Measurements from ENCODE around the gene KIFC3. TPM values are rescaled to one million over a fixed set of nuclear protein-coding genes. Genes with fewer than 3 reads are reported as not detected.
"Not testable (repeated sequence)": the region's sequence is repeated elsewhere in the genome, so short reads cannot be mapped to it uniquely, and the experiment has no call there.

Gene KIFC3
- total and polyA plus RNA-seq, 2 donors (not counting 1 experiment from before 2014, with no cell fraction given): 13.8 to 44.9 TPM

DNA sequence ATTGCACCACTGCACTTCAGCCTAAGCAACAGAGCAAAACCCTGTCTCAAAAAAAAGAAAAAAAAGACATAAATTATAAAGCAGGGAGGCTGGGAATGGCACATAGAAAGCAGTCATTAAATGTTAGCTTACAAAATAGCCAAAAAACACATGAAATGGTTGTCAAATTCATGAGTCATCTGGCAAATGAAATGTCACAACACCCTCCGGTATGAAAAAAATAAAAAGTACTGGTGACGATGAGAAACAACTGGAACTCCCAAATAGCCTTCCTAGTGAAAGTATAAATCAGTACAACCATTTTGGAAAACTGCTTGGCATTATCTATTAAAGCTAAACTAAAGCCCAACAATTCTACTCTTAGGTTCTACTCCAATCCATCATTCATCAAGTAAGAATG lies 70.3 kb downstream of the KIFC3 start:
- DNase-seq (ENCODE audit: low read depth in 2 of 2): peak in 1 of 2 donors; percentile 74
- Histone ChIP-seq H3K9ac (ENCODE audit: insufficient read depth, low read length) (no peak overlapping the region), H3K4me2 (ENCODE audit: extremely low read depth, insufficient read depth, low read length) (no peak overlapping the region), H3K27ac (ENCODE audit: insufficient read depth, low read length) (no peak overlapping the region), H3K4me1 (ENCODE audit: control insufficient read depth, extremely low read depth, insufficient read depth, low read length) (peaks cover 7% of the 10 kb centered on the region), H3K27me3 (ENCODE audit: control insufficient read depth, insufficient read depth, low read length) (no peaks in the 10 kb centered on the region), H4K20me1 (ENCODE audit: control insufficient read depth, extremely low read depth, insufficient read depth, low read length) (no peaks in the 10 kb centered on the region), H3K79me2 (ENCODE audit: control insufficient read depth, insufficient read depth, low read length) (peaks cover 1% of the 10 kb centered on the region), H3K9me3 (ENCODE audit: control insufficient read depth, insufficient read depth, low read depth, low read length) (no peaks in the 10 kb centered on the region), H2AFZ (ENCODE audit: low read length) (no peak overlapping the region), H3K36me3 (ENCODE audit: control insufficient read depth, insufficient read depth, low read length) (no peaks in the 10 kb centered on the region), H3K4me3 (replicated peaks in 1 of 4; ENCODE audit: control extremely low read depth in 1 of 4, insufficient read depth in 1 of 4, low read depth in 3 of 4, low read length in 4 of 4) (no peak overlapping the region)
- TF ChIP-seq, protein P1, sequence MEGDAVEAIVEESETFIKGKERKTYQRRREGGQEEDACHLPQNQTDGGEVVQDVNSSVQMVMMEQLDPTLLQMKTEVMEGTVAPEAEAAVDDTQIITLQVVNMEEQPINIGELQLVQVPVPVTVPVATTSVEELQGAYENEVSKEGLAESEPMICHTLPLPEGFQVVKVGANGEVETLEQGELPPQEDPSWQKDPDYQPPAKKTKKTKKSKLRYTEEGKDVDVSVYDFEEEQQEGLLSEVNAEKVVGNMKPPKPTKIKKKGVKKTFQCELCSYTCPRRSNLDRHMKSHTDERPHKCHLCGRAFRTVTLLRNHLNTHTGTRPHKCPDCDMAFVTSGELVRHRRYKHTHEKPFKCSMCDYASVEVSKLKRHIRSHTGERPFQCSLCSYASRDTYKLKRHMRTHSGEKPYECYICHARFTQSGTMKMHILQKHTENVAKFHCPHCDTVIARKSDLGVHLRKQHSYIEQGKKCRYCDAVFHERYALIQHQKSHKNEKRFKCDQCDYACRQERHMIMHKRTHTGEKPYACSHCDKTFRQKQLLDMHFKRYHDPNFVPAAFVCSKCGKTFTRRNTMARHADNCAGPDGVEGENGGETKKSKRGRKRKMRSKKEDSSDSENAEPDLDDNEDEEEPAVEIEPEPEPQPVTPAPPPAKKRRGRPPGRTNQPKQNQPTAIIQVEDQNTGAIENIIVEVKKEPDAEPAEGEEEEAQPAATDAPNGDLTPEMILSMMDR (conservative IDR thresholded peaks at IDR 0.05 in 1 of 2, IDR thresholded peaks at IDR 0.05 in 1 of 2; ENCODE audit: low read depth in 1 of 2, low read length in 2 of 2): no peak
- TF ChIP-seq EZH2 (IDR thresholded peaks at IDR 0.05; ENCODE audit: low read length, missing control alignments): no peak

DNA sequence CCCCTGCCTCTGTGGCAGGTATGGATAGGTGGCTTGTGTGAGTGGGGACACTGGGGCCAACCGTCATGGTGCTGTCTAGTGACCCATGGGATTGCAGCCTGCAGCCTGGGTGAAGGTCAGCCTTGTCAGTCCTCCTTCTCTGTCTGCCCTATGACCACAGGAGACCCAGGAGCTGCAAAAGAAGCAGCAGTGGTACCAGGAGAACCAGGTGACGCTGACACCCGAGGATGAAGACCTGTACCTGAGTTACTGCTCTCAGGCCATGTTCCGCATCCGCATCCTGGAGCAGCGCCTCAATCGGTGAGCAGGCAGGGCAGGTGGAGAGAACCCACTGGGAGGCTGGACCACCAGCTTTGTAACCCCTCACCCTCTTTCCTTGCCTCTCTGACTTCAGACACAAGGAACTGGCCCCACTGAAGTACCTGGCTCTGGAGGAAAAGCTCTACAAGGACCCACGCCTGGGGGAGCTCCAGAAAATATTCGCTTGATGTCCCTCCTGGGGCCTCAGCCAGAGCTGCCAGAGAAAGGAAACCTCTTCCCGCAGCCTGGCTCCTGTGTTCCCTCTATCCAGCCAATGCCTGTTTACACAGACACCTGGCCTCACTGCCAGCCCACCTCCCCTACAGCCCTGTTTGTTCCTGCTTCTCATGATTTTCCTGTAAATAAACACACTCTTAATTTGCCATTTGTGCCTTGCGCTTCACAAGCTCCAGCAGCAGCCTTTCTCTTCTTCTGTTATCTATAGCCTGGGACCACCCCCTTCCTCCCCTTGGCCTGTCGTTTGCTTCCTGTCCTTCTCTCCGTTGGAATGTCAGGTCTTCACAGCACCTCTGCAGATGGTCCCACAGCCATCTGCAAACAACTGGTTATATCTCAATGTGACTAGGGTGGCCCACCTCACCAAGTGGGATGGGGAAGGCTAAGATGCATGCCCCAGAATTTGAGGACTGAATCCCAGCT lies 71.2 kb downstream of the KIFC3 start:
- Histone ChIP-seq H3K27ac (ENCODE audit: insufficient read depth, low read length) (no peak overlapping the region), H3K9ac (ENCODE audit: insufficient read depth, low read length) (no peak overlapping the region), H3K4me3 (replicated peaks in 1 of 4; ENCODE audit: control extremely low read depth in 1 of 4, insufficient read depth in 1 of 4, low read depth in 3 of 4, low read length in 4 of 4) (no peak overlapping the region), H3K79me2 (ENCODE audit: control insufficient read depth, insufficient read depth, low read length) (peaks cover 1% of the 10 kb centered on the region), H2AFZ (ENCODE audit: low read length) (no peak overlapping the region), H3K27me3 (ENCODE audit: control insufficient read depth, insufficient read depth, low read length) (no peaks in the 10 kb centered on the region), H3K9me3 (ENCODE audit: control insufficient read depth, insufficient read depth, low read depth, low read length) (no peaks in the 10 kb centered on the region), H3K4me1 (ENCODE audit: control insufficient read depth, extremely low read depth, insufficient read depth, low read length) (no peaks in the 10 kb centered on the region), H3K36me3 (ENCODE audit: control insufficient read depth, insufficient read depth, low read length) (no peaks in the 10 kb centered on the region), H4K20me1 (ENCODE audit: control insufficient read depth, extremely low read depth, insufficient read depth, low read length) (no peaks in the 10 kb centered on the region), H3K4me2 (ENCODE audit: extremely low read depth, insufficient read depth, low read length) (no peak overlapping the region)
- no peak for TF ChIP-seq EZH2 (IDR thresholded peaks at IDR 0.05; ENCODE audit: low read length, missing control alignments)
- TF ChIP-seq, protein P1 (conservative IDR thresholded peaks at IDR 0.05 in 1 of 2, IDR thresholded peaks at IDR 0.05 in 1 of 2; ENCODE audit: low read depth in 1 of 2, low read length in 2 of 2): no peak
- DNase-seq (ENCODE audit: low read depth in 2 of 2): no peak

DNA sequence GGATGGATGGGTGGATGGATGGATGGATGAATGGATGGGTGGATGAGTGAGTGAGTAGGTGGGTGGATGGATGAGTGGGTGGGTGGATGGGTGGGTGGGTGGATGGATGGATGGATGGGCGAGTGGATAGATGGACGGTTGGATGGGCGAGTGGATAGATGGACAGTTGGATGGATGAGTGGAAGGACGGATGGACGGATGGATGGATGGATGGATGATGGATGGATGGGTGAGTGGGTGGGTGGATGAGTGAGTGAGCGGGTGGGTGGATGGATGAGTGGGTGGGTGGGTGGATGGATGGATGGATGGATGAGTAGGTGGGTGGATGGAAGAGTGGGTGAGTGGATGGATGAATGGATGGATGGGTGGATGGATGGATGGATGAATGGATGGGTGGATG lies 72.4 kb downstream of the KIFC3 start:
- not testable (repeated sequence) for H3K9me3 ChIP-seq (ENCODE audit: control insufficient read depth, insufficient read depth, low read depth, low read length); H3K27me3 ChIP-seq (ENCODE audit: control insufficient read depth, insufficient read depth, low read length); H4K20me1 ChIP-seq (ENCODE audit: control insufficient read depth, extremely low read depth, insufficient read depth, low read length); H3K36me3 ChIP-seq (ENCODE audit: control insufficient read depth, insufficient read depth, low read length); H3K27ac ChIP-seq (ENCODE audit: insufficient read depth, low read length); H3K9ac ChIP-seq (ENCODE audit: insufficient read depth, low read length); H3K4me1 ChIP-seq (ENCODE audit: control insufficient read depth, extremely low read depth, insufficient read depth, low read length); H2AFZ ChIP-seq (ENCODE audit: low read length); DNase-seq (ENCODE audit: low read depth in 2 of 2); H3K79me2 ChIP-seq (ENCODE audit: control insufficient read depth, insufficient read depth, low read length); H3K4me3 ChIP-seq (replicated peaks in 1 of 4; ENCODE audit: control extremely low read depth in 1 of 4, insufficient read depth in 1 of 4, low read depth in 3 of 4, low read length in 4 of 4); H3K4me2 ChIP-seq (ENCODE audit: extremely low read depth, insufficient read depth, low read length)
